ENCODE results near the gene PHF2. TPM values are rescaled to one million over a fixed set of nuclear protein-coding genes. Genes with fewer than 3 reads are reported as not detected.
A peak's percentile ranks its signal among the peaks of the same experiment; 100 is the strongest.

The PHF2 gene
- total RNA-seq, 1 donor from 2014 or later = 27.7 TPM

DNA sequence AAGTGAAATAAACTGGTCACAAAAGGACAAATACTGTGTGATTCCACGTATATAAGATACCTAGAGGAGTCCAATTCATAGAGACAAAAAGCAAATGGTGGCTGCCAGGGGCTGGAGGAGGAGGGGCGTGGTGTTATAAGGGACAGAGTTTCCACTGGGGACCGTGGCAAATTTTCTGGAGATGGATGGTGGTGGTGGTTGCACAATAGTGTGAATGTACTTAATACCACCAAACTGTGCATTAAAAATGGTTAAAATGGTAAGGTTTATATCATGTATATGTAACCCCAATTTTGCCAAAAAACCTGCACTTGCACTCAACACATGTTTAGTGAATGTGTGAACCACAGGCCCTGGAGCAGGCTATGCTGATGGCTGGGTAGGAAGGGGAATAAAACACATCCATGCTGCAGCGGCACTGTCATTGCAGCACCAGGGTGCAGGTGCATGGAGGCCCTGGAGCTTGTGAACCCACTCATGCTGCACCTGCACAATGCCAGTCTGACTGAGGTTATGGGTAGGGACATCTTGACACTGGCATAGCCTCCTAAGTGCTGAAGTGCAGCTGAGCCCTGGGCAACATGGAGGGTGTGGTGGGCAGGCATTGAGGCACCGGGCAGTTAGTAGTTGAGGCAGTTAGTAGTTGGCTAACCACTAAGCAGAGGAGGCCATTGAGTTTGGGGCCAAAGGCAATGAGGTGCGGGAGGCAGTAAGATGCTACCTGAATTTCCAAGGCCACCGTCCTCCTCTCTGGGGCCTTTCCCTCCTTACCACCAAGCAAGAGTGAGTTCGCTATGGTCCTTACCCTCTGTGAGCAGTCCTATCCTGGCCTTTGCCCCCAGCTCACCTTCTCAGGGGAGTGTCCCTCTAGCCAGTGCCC, 3.5 kb upstream of the PHF2 start:
- Histone ChIP-seq H3K27ac (no peak overlapping the region), H3K9me3 (no peaks in the 10 kb centered on the region), H3K4me3 (no peak overlapping the region), H3K4me1 (peaks cover 19% of the 10 kb centered on the region), H3K36me3 (no peaks in the 10 kb centered on the region), H3K27me3 (no peaks in the 10 kb centered on the region)
- TF ChIP-seq, protein P1, sequence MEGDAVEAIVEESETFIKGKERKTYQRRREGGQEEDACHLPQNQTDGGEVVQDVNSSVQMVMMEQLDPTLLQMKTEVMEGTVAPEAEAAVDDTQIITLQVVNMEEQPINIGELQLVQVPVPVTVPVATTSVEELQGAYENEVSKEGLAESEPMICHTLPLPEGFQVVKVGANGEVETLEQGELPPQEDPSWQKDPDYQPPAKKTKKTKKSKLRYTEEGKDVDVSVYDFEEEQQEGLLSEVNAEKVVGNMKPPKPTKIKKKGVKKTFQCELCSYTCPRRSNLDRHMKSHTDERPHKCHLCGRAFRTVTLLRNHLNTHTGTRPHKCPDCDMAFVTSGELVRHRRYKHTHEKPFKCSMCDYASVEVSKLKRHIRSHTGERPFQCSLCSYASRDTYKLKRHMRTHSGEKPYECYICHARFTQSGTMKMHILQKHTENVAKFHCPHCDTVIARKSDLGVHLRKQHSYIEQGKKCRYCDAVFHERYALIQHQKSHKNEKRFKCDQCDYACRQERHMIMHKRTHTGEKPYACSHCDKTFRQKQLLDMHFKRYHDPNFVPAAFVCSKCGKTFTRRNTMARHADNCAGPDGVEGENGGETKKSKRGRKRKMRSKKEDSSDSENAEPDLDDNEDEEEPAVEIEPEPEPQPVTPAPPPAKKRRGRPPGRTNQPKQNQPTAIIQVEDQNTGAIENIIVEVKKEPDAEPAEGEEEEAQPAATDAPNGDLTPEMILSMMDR (IDR thresholded peaks at IDR 0.05) = no peak
- no peak for TF ChIP-seq POLR2A (IDR thresholded peaks at IDR 0.05)
- no peak for TF ChIP-seq POLR2AphosphoS5 (IDR thresholded peaks at IDR 0.05; ENCODE audit: insufficient read depth in 1 of 2, low read depth in 1 of 2)
- no peak for DNase-seq (ENCODE audit: extremely low spot score in 2 of 2)
- intact Hi-C loops (cut with DNase I) = no loop called here

DNA sequence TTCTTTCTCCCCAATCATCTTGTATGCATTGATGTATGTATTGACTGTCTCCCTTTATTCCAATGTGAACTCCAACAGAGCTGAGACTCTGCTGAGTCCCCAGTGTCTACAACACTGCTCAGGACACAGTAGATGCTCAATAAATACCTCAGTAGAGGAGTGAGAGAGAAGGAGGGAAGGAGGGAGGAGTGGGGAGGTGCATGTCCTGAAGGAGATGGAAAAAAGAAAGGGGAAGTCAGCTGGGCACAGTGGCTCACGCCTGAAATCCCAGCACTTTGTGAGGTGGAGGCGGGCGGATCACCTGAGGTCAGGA, 2.9 kb upstream of the PHF2 start:
- no peak overlapping the region for H3K4me3 ChIP-seq
- intact Hi-C loops (cut with DNase I) = no loop called here
- no peaks in the 10 kb centered on the region for H3K27me3 ChIP-seq
- TF ChIP-seq POLR2A (IDR thresholded peaks at IDR 0.05) (no peak), POLR2AphosphoS5 (IDR thresholded peaks at IDR 0.05; ENCODE audit: insufficient read depth in 1 of 2, low read depth in 1 of 2) (no peak)
- TF ChIP-seq, protein P1 (IDR thresholded peaks at IDR 0.05) = no peak
- DNase-seq (ENCODE audit: extremely low spot score in 2 of 2) = no peak
- H3K9me3 ChIP-seq = no peaks in the 10 kb centered on the region
- H3K27ac ChIP-seq = no peak overlapping the region
- peaks cover 25% of the 10 kb centered on the region for H3K4me1 ChIP-seq
- H3K36me3 ChIP-seq = no peaks in the 10 kb centered on the region

DNA sequence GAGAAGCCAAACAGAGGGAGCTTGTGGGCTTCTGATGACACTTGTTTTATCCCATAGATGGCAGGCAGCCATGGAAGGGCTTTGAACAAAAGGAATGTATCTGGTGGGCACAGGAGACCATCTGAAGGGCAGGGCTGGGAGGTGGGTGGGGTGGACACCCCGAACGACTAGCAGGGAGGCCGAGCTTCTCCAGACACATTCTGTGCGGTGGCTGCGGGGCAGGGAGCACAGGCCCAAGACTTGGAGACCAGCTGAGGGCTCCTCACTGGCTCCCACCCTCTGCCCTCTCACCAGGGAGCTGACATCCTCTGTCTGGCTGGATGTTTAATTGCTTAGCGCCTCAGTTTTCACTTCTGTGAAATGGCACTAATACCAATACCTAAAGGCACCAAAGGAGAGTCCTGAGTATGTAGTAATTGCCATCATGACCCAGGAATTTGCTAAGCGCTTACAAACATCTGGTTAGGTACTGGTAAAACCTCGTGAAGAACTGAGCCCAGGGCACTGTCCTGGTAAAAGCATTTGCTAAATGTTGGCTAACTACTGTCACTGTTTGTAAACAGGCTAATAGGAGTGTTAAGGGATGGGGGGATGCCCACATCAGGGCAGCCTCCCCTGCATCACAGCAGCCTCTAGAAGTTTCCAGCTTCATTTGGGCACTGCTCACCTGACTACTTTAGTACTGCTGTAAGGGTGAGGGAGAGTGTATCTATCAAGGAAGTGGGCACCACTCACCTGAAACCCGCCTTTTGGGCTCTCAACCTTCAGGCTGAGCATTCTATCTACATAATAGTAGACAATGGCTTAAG, 2.1 kb upstream of the PHF2 start:
- Histone ChIP-seq H3K36me3 (no peaks in the 10 kb centered on the region), H3K27me3 (no peaks in the 10 kb centered on the region), H3K4me3 (no peak overlapping the region), H3K4me1 (peaks cover 33% of the 10 kb centered on the region), H3K27ac (no peak overlapping the region), H3K9me3 (no peaks in the 10 kb centered on the region)
- TF ChIP-seq, protein P1 (IDR thresholded peaks at IDR 0.05) = no peak
- TF ChIP-seq POLR2AphosphoS5 (IDR thresholded peaks at IDR 0.05; ENCODE audit: insufficient read depth in 1 of 2, low read depth in 1 of 2) (no peak), POLR2A (IDR thresholded peaks at IDR 0.05) (no peak)
- intact Hi-C loops (cut with DNase I) = no loop called here
- DNase-seq (ENCODE audit: extremely low spot score in 2 of 2) = no peak

DNA sequence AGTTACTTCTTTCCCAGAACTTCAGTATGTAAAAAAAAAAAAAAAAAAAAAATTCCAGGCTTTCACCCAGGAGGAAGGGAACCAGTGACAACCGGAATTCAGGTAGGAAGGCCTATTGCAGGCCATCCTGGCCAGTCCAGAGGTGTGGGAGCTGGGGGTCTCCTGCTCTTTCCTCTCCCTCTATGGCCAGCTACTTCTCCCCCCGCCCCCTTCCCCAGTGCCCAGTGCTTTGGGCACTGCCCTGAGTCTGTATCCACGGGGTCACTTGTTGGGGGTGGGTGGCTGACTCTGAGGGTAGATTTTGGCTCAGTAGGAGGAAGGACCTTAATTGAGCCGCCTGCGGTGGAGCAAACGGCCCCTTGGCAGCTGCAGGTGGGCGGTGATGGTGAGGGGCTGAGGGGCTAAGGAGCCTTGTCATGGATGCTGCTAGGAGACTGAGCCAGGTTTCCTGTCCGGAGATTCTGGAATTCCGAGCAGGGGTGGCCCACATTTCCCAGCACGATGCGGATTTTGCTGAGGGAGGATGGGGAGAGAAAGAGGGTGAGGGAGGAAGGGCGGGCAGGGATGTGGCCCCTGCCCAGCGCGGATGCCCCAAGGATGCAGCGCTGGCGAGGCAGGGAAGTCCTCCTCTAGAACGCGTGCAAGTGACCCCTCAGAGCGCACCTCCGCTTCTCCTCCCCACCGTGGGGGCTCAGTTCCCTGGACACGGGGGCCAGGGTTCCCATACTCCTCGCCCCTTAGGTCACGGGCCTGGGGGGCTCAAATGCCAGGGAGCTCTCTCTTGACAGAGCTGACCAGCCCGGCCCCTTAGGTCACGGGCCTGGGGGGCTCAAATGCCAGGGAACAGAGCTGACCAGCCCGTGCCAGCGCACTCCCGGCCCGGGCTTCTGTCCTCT, 1.2 kb upstream of the PHF2 start:
- peak in 1 of 2 donors; percentile 87 for DNase-seq (ENCODE audit: extremely low spot score in 2 of 2)
- peaks cover 41% of the 10 kb centered on the region for H3K4me1 ChIP-seq
- H3K36me3 ChIP-seq = no peaks in the 10 kb centered on the region
- no peaks in the 10 kb centered on the region for H3K27me3 ChIP-seq
- no peaks in the 10 kb centered on the region for H3K9me3 ChIP-seq
- H3K27ac ChIP-seq = peak overlapping the region; percentile 91
- H3K4me3 ChIP-seq = peak overlapping the region; percentile 72 to 86
- intact Hi-C loops (cut with DNase I) = loop anchor here (5.0 kb wide), 1 partner anchor 123 kb away; the partner anchor contains the start of genes FAM120A and FAM120AOS
- TF ChIP-seq, protein P1 (IDR thresholded peaks at IDR 0.05) = no peak
- TF ChIP-seq POLR2AphosphoS5 (IDR thresholded peaks at IDR 0.05; ENCODE audit: insufficient read depth in 1 of 2, low read depth in 1 of 2) (no peak), POLR2A (IDR thresholded peaks at IDR 0.05) (no peak)

All from vagina (tissue), 2 donors.